Upper lobe of left lung (tissue), 4 donors: ENCODE measurements around the gene BPNT1.

Source experiments
- CTCF ChIP-seq, 6 experiments: fragments of 450-650 bp in 4 of 6; fragments of 200-600 bp in 2 of 6; sonication (generic) in 2 of 6; IDR thresholded peaks; one replicate each; pipeline ENCODE4 v1.5.1; 2016 to 2019; ENCODE audit warnings: antibody characterized with exemption in 6 of 6
- EP300 ChIP-seq, 4 donors: sonication (generic); formaldehyde crosslinking; IDR thresholded peaks; one replicate each; pipeline ENCODE4 v1.5.1; 2017; ENCODE audit warnings: antibody characterized with exemption in 4 of 4, control low read depth in 2 of 4
- POLR2AphosphoS5 ChIP-seq, 2 donors: sonication (generic); formaldehyde crosslinking; IDR thresholded peaks; one replicate each; pipeline ENCODE4 v1.5.1; 2017; ENCODE audit warnings: antibody characterized with exemption in 2 of 2

- TF ChIP-seq POLR2AphosphoS5 (IDR thresholded peaks at IDR 0.05) (peak; percentile 38 to 80), CTCF (IDR thresholded peaks at IDR 0.05) (peak in 3 of 6 experiments; percentile 7 to 17 (median 14)), EP300 (IDR thresholded peaks at IDR 0.05) (no peak)
Measured at GRCh38 chr1:220089650-220090556, at the start of gene BPNT1.
